Esophagus squamous epithelium (tissue), 4 donors: ENCODE measurements around the gene TMEM59L.

Experiments
- CTCF ChIP-seq, 6 experiments: fragments of 450-650 bp in 4 of 6; fragments of 200-600 bp in 2 of 6; sonication (generic) in 2 of 6; IDR thresholded peaks; one replicate each; pipeline ENCODE4 v1.5.1; 2016 to 2019; ENCODE audit warnings: antibody characterized with exemption in 6 of 6, mild to moderate bottlenecking in 4 of 6, moderate library complexity in 4 of 6
- POLR2A ChIP-seq, 4 donors: fragments of 450-650 bp; IDR thresholded peaks; one replicate each; pipeline ENCODE4 v1.6.1; 2017; ENCODE audit warnings: antibody characterized with exemption in 4 of 4, mild to moderate bottlenecking in 4 of 4, moderate library complexity in 3 of 4

GRCh38 chr19:18610245-18610555 lies 2.5 kb upstream of the TMEM59L start:
- TF ChIP-seq CTCF (IDR thresholded peaks at IDR 0.05) (no peak), POLR2A (IDR thresholded peaks at IDR 0.05) (no peak)
